Measurements from ENCODE around the gene KNG1.
"Not testable (repeated sequence)": the region's sequence is repeated elsewhere in the genome, so short reads cannot be mapped to it uniquely, and the experiment has no call there.

KNG1 gene

GRCh38 chr3:186717039-186717457 is at the start of gene KNG1:
KNG1 (plus strand) TSS chr3:186717359; CDS start chr3:186717543, 184 bp downstream.
- Histone ChIP-seq H3K4me3 (no peak within 1 kb of the TSS), H3K9me3 (no peaks in the 10 kb centered on the region), H3K4me2 (no peak within 1 kb of the TSS), H3K27ac (no peak within 1 kb of the TSS), H3K9ac (no peak within 1 kb of the TSS), H3K4me1 (no peaks in the 10 kb centered on the region), H3K27me3 (no peaks in the 10 kb centered on the region), H4K20me1 (no peaks in the 10 kb centered on the region), H3K36me3 (no peaks in the 10 kb centered on the region)
- no peak for TF ChIP-seq Cebpa-rat (IDR thresholded peaks at IDR 0.05)

- Histone ChIP-seq H3K9me3 (no peaks in the 10 kb centered on the region), H3K27ac (no peak overlapping the region), H3K4me3 (no peak overlapping the region), H3K4me2 (no peak overlapping the region), H3K9ac (no peak overlapping the region), H3K36me3 (no peaks in the 10 kb centered on the region), H4K20me1 (no peaks in the 10 kb centered on the region), H3K27me3 (no peaks in the 10 kb centered on the region), H3K4me1 (no peaks in the 10 kb centered on the region)
- no peak for TF ChIP-seq Cebpa-rat (IDR thresholded peaks at IDR 0.05)
Observed at GRCh38 chr3:186668426-186668825, 48.7 kb upstream of the KNG1 start.

- Histone ChIP-seq H3K4me1 (no peaks in the 10 kb centered on the region), H3K27me3 (no peaks in the 10 kb centered on the region), H4K20me1 (no peaks in the 10 kb centered on the region), H3K9ac (no peak overlapping the region), H3K4me2 (no peak overlapping the region), H3K27ac (no peak overlapping the region), H3K9me3 (no peaks in the 10 kb centered on the region), H3K36me3 (no peaks in the 10 kb centered on the region), H3K4me3 (no peak overlapping the region)
- TF ChIP-seq Cebpa-rat (IDR thresholded peaks at IDR 0.05) = no peak
Observed at GRCh38 chr3:186669378-186670084, 47.6 kb upstream of the KNG1 start.

- no peak overlapping the region for H3K4me2 ChIP-seq
- no peak overlapping the region for H3K9ac ChIP-seq
- no peaks in the 10 kb centered on the region for H3K27me3 ChIP-seq
- no peaks in the 10 kb centered on the region for H3K9me3 ChIP-seq
- no peak overlapping the region for H3K4me3 ChIP-seq
- no peak overlapping the region for H3K27ac ChIP-seq
- H3K36me3 ChIP-seq = no peaks in the 10 kb centered on the region
- H4K20me1 ChIP-seq = no peaks in the 10 kb centered on the region
- H3K4me1 ChIP-seq = no peaks in the 10 kb centered on the region
- TF ChIP-seq Cebpa-rat (IDR thresholded peaks at IDR 0.05) = no peak
Observed at GRCh38 chr3:186670155-186670554, 47.0 kb upstream of the KNG1 start.

- H3K9me3 ChIP-seq = no peaks in the 10 kb centered on the region
- no peaks in the 10 kb centered on the region for H3K36me3 ChIP-seq
- H3K27ac ChIP-seq = no peak overlapping the region
- no peaks in the 10 kb centered on the region for H4K20me1 ChIP-seq
- no peak for TF ChIP-seq Cebpa-rat (IDR thresholded peaks at IDR 0.05)
- H3K27me3 ChIP-seq = no peaks in the 10 kb centered on the region
- no peak overlapping the region for H3K4me3 ChIP-seq
- no peaks in the 10 kb centered on the region for H3K4me1 ChIP-seq
- no peak overlapping the region for H3K4me2 ChIP-seq
- H3K9ac ChIP-seq = no peak overlapping the region
Observed at GRCh38 chr3:186671051-186671450, 46.1 kb upstream of the KNG1 start.

GRCh38 chr3:186678604-186679003 is 38.6 kb upstream of the KNG1 start:
- Histone ChIP-seq H3K4me2 (no peak overlapping the region), H3K9me3 (no peaks in the 10 kb centered on the region), H3K4me1 (no peaks in the 10 kb centered on the region), H3K9ac (no peak overlapping the region), H3K4me3 (no peak overlapping the region), H3K36me3 (no peaks in the 10 kb centered on the region), H3K27me3 (no peaks in the 10 kb centered on the region), H3K27ac (no peak overlapping the region), H4K20me1 (no peaks in the 10 kb centered on the region)
- TF ChIP-seq Cebpa-rat (IDR thresholded peaks at IDR 0.05) = no peak

- TF ChIP-seq Cebpa-rat (IDR thresholded peaks at IDR 0.05) = no peak
- no peaks in the 10 kb centered on the region for H3K36me3 ChIP-seq
- no peaks in the 10 kb centered on the region for H3K27me3 ChIP-seq
Observed at GRCh38 chr3:186679151-186679550, 38.0 kb upstream of the KNG1 start.

GRCh38 chr3:186680869-186681268 is 36.3 kb upstream of the KNG1 start:
- Histone ChIP-seq H3K27me3 (no peaks in the 10 kb centered on the region), H3K4me1 (no peaks in the 10 kb centered on the region), H3K27ac (no peak overlapping the region), H3K9ac (no peak overlapping the region), H3K4me3 (no peak overlapping the region), H3K9me3 (peaks cover 8% of the 10 kb centered on the region; the same call in 1 of the 2 replicates), H3K4me2 (no peak overlapping the region), H4K20me1 (no peaks in the 10 kb centered on the region), H3K36me3 (no peaks in the 10 kb centered on the region)
- TF ChIP-seq Cebpa-rat (IDR thresholded peaks at IDR 0.05) = no peak

More at GRCh38 chr3:186679151-186679550, 38.0 kb upstream of the KNG1 start:
- Histone ChIP-seq H3K4me3 (no peak overlapping the region), H3K4me2 (no peak overlapping the region), H3K4me1 (no peaks in the 10 kb centered on the region), H3K9me3 (no peaks in the 10 kb centered on the region), H4K20me1 (no peaks in the 10 kb centered on the region), H3K27ac (no peak overlapping the region), H3K9ac (no peak overlapping the region)

GRCh38 chr3:186682812-186683211 is 34.3 kb upstream of the KNG1 start:
- Histone ChIP-seq H3K36me3 (no peaks in the 10 kb centered on the region), H3K4me1 (no peaks in the 10 kb centered on the region), H4K20me1 (no peaks in the 10 kb centered on the region), H3K4me2 (no peak overlapping the region), H3K27ac (no peak overlapping the region), H3K4me3 (no peak overlapping the region), H3K27me3 (no peaks in the 10 kb centered on the region), H3K9me3 (peaks cover 13% of the 10 kb centered on the region; the same call in 1 of the 2 replicates), H3K9ac (no peak overlapping the region)
- TF ChIP-seq Cebpa-rat (IDR thresholded peaks at IDR 0.05) = no peak

- Histone ChIP-seq H3K36me3 (no peaks in the 10 kb centered on the region), H3K4me1 (no peaks in the 10 kb centered on the region), H3K4me3 (no peak overlapping the region), H3K27ac (no peak overlapping the region), H4K20me1 (no peaks in the 10 kb centered on the region), H3K27me3 (no peaks in the 10 kb centered on the region), H3K9me3 (peaks cover 13% of the 10 kb centered on the region; the same call in 1 of the 2 replicates), H3K4me2 (no peak overlapping the region), H3K9ac (no peak overlapping the region)
- no peak for TF ChIP-seq Cebpa-rat (IDR thresholded peaks at IDR 0.05)
Observed at GRCh38 chr3:186683979-186684378, 33.2 kb upstream of the KNG1 start.

GRCh38 chr3:186686475-186686874 is 30.7 kb upstream of the KNG1 start:
- not testable (repeated sequence) for H3K36me3 ChIP-seq, H3K4me1 ChIP-seq, H3K4me3 ChIP-seq, H3K9ac ChIP-seq, H4K20me1 ChIP-seq, H3K4me2 ChIP-seq, H3K27ac ChIP-seq, H3K27me3 ChIP-seq
- peaks cover 13% of the 10 kb centered on the region; the same call in 1 of the 2 replicates for H3K9me3 ChIP-seq

Data from BLaER1 (cell line).